ENCODE measurements around the gene CD300E.

Gene CD300E

GRCh38 chr17:74641958-74642298 is 18.4 kb upstream of the CD300E start:
- no peak overlapping the region for H2AFZ ChIP-seq (ENCODE audit: low read depth, low read length)
- peak overlapping the region; percentile 19; the same call in 1 of the 2 replicates for H3K4me3 ChIP-seq (ENCODE audit: low read length)
- H3K27me3 ChIP-seq (ENCODE audit: low read depth, low read length), result peaks cover 51% of the 10 kb centered on the region
- no peak overlapping the region for H3K9ac ChIP-seq (ENCODE audit: low read length)
- no peaks in the 10 kb centered on the region for H3K36me3 ChIP-seq (replicated peaks; ENCODE audit: low read depth, low read length)
- H4K20me1 ChIP-seq (ENCODE audit: insufficient read depth, low read length), result no peaks in the 10 kb centered on the region
- H3K9me3 ChIP-seq (ENCODE audit: insufficient read depth, low read length), result no peaks in the 10 kb centered on the region
- H3K27ac ChIP-seq (ENCODE audit: low read length), result peak overlapping the region; percentile 31; the same call in 1 of the 2 replicates
- peak overlapping the region; percentile 58 for H3K4me2 ChIP-seq (ENCODE audit: low read length)
- H3K79me2 ChIP-seq (ENCODE audit: low read length), result no peaks in the 10 kb centered on the region
- peaks cover 71% of the 10 kb centered on the region for H3K4me1 ChIP-seq (ENCODE audit: low read length)
- TF ChIP-seq CTCF (IDR thresholded peaks at IDR 0.05; ENCODE audit: low read depth, low read length), result no peak
- TF ChIP-seq EZH2phosphoT487 (IDR thresholded peaks at IDR 0.05; ENCODE audit: low read depth), result no peak

GRCh38 chr17:74641224-74641957 is 17.9 kb upstream of the CD300E start:
- H3K27ac ChIP-seq (ENCODE audit: low read length), result peak overlapping the region; percentile 31; the same call in 1 of the 2 replicates
- no peaks in the 10 kb centered on the region for H3K36me3 ChIP-seq (replicated peaks; ENCODE audit: low read depth, low read length)
- H2AFZ ChIP-seq (ENCODE audit: low read depth, low read length), result no peak overlapping the region
- TF ChIP-seq CTCF (IDR thresholded peaks at IDR 0.05; ENCODE audit: low read depth, low read length) (no peak), EZH2phosphoT487 (IDR thresholded peaks at IDR 0.05; ENCODE audit: low read depth) (no peak)
- no peaks in the 10 kb centered on the region for H4K20me1 ChIP-seq (ENCODE audit: insufficient read depth, low read length)
- H3K4me1 ChIP-seq (ENCODE audit: low read length), result peaks cover 71% of the 10 kb centered on the region
- peaks cover 54% of the 10 kb centered on the region for H3K27me3 ChIP-seq (ENCODE audit: low read depth, low read length)
- no peak overlapping the region for H3K9ac ChIP-seq (ENCODE audit: low read length)
- H3K4me3 ChIP-seq (ENCODE audit: low read length), result peak overlapping the region; percentile 10
- peak overlapping the region; percentile 58 for H3K4me2 ChIP-seq (ENCODE audit: low read length)
- no peaks in the 10 kb centered on the region for H3K9me3 ChIP-seq (ENCODE audit: insufficient read depth, low read length)
- no peaks in the 10 kb centered on the region for H3K79me2 ChIP-seq (ENCODE audit: low read length)

- H3K4me2 ChIP-seq (ENCODE audit: low read length), result peak overlapping the region; percentile 81
- peak overlapping the region; percentile 37; the same call in 1 of the 2 replicates for H3K9ac ChIP-seq (ENCODE audit: low read length)
- peaks cover 58% of the 10 kb centered on the region for H3K27me3 ChIP-seq (ENCODE audit: low read depth, low read length)
- no peaks in the 10 kb centered on the region for H3K9me3 ChIP-seq (ENCODE audit: insufficient read depth, low read length)
- H3K4me1 ChIP-seq (ENCODE audit: low read length), result peaks cover 75% of the 10 kb centered on the region
- H3K79me2 ChIP-seq (ENCODE audit: low read length), result no peaks in the 10 kb centered on the region
- H3K27ac ChIP-seq (ENCODE audit: low read length), result peak overlapping the region; percentile 49
- TF ChIP-seq CTCF (IDR thresholded peaks at IDR 0.05; ENCODE audit: low read depth, low read length), result no peak
- TF ChIP-seq EZH2phosphoT487 (IDR thresholded peaks at IDR 0.05; ENCODE audit: low read depth), result 0 out of 2 replicates have a peak, but pooled peaks have one; percentile 28
- H3K4me3 ChIP-seq (ENCODE audit: low read length), result peak overlapping the region; percentile 59
- no peaks in the 10 kb centered on the region for H4K20me1 ChIP-seq (ENCODE audit: insufficient read depth, low read length)
- H3K36me3 ChIP-seq (replicated peaks; ENCODE audit: low read depth, low read length), result no peaks in the 10 kb centered on the region
- H2AFZ ChIP-seq (ENCODE audit: low read depth, low read length), result no peak overlapping the region
Measured at GRCh38 chr17:74639704-74640151, 16.2 kb upstream of the CD300E start.

DNA sequence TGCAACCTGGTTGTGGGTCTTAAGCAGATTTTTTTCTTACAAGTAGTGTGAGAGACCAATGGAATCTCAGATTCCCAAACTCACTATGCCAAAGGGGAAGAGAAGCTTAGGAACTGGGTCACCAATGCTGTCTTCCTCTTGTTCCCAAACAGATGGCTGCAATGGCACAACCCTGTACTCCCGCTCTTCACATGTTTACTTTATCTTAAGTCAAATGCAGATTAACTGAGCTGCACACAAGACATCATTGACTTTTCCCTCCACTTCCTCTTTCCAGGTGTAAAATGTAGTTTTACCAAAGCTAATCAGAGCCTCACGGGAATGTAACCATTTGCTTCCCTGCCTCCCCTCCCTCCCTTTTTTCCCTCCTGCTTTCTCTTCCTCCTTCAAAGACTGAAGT is 14.4 kb upstream of the CD300E start:
- Histone ChIP-seq H3K27ac (ENCODE audit: low read length) (no peak overlapping the region), H3K4me2 (ENCODE audit: low read length) (peak overlapping the region; percentile 19; the same call in 1 of the 2 replicates), H3K9ac (ENCODE audit: low read length) (no peak overlapping the region), H3K27me3 (ENCODE audit: low read depth, low read length) (peaks cover 46% of the 10 kb centered on the region), H3K36me3 (replicated peaks; ENCODE audit: low read depth, low read length) (no peaks in the 10 kb centered on the region), H3K4me3 (ENCODE audit: low read length) (no peak overlapping the region), H3K9me3 (ENCODE audit: insufficient read depth, low read length) (no peaks in the 10 kb centered on the region), H3K4me1 (ENCODE audit: low read length) (peaks cover 73% of the 10 kb centered on the region), H3K79me2 (ENCODE audit: low read length) (no peaks in the 10 kb centered on the region), H2AFZ (ENCODE audit: low read depth, low read length) (no peak overlapping the region), H4K20me1 (ENCODE audit: insufficient read depth, low read length) (no peaks in the 10 kb centered on the region)
- TF ChIP-seq EZH2phosphoT487 (IDR thresholded peaks at IDR 0.05; ENCODE audit: low read depth), result no peak
- no peak for TF ChIP-seq CTCF (IDR thresholded peaks at IDR 0.05; ENCODE audit: low read depth, low read length)

Measured in OCI-LY3 (cell line).